ENCODE data around the gene MYO15B. TPM values are rescaled to one million over a fixed set of nuclear protein-coding genes. Genes with fewer than 3 reads are reported as not detected.

MYO15B gene
- total and polyA plus RNA-seq, 2 of the 13 experiments (the other 11 are each of a cell fraction or from before 2014, with no cell fraction given), result 2.8 to 8.1 TPM

- peak; percentile 32 for TF ChIP-seq NR2C2 (CRISPR knock-in tag; IDR thresholded peaks at IDR 0.05; ENCODE audit: borderline replicate concordance)
- peak; percentile 78 for TF ChIP-seq ASH2L (IDR thresholded peaks at IDR 0.05; ENCODE audit: insufficient read length, low read depth, low read length)
- no peak for TF ChIP-seq ETS1 (CRISPR knock-in tag; IDR thresholded peaks at IDR 0.05)
- no peak for TF ChIP-seq HMG20B (CRISPR knock-in tag; conservative IDR thresholded peaks at IDR 0.05)
- no peak for TF ChIP-seq ZNF746 (CRISPR knock-in tag; IDR thresholded peaks at IDR 0.05)
- 0 out of 2 replicates have a peak, but pooled peaks have one; percentile 48 for TF ChIP-seq ZNF747 (CRISPR knock-in tag; IDR thresholded peaks at IDR 0.05; ENCODE audit: borderline replicate concordance)
- TF ChIP-seq ERF (CRISPR knock-in tag; IDR thresholded peaks at IDR 0.05), result peak; percentile 65
- TF ChIP-seq LCORL (IDR thresholded peaks at IDR 0.05), result no peak
- peak; percentile 71; the same call in 1 of the 2 replicates for TF ChIP-seq LCORL (CRISPR knock-in tag; IDR thresholded peaks at IDR 0.05)
- peak; percentile 88 for TF ChIP-seq MYC (CRISPR knock-in tag; IDR thresholded peaks at IDR 0.05; ENCODE audit: borderline replicate concordance)
- TF ChIP-seq XBP1 (CRISPR knock-in tag; IDR thresholded peaks at IDR 0.05), result peak; percentile 48; the same call in 1 of the 2 replicates
- TF ChIP-seq ZSCAN9 (CRISPR knock-in tag; IDR thresholded peaks at IDR 0.05; ENCODE audit: borderline replicate concordance), result no peak; the same call in 1 of the 2 replicates
- no peak for TF ChIP-seq MYPOP (CRISPR knock-in tag; IDR thresholded peaks at IDR 0.05)
- TF ChIP-seq ZNF577 (CRISPR knock-in tag; IDR thresholded peaks at IDR 0.05; ENCODE audit: borderline replicate concordance, low read depth), result no peak
- peak; percentile 94 for TF ChIP-seq ZNF567 (CRISPR knock-in tag; IDR thresholded peaks at IDR 0.05; ENCODE audit: borderline replicate concordance)
- TF ChIP-seq ZNF766 (CRISPR knock-in tag; IDR thresholded peaks at IDR 0.05; ENCODE audit: borderline replicate concordance), result 0 out of 2 replicates have a peak, but pooled peaks have one; percentile 58
- TF ChIP-seq PHF8 (CRISPR knock-in tag; IDR thresholded peaks at IDR 0.05), result peak; percentile 79
- TF ChIP-seq REXO4 (CRISPR knock-in tag; IDR thresholded peaks at IDR 0.05; ENCODE audit: borderline replicate concordance), result no peak
- TF ChIP-seq BHLHE40 (IDR thresholded peaks at IDR 0.05; ENCODE audit: low read length), result 0 out of 2 replicates have a peak, but pooled peaks have one; percentile 36
- no peak for TF ChIP-seq NFRKB (IDR thresholded peaks at IDR 0.05)
- TF ChIP-seq CCAR2 (optimal IDR thresholded peaks at IDR 0.05; ENCODE audit: low read depth, low read length), result no peak
- peak; percentile 71; the same call in 1 of the 2 replicates for TF ChIP-seq BORCS8-MEF2B (CRISPR knock-in tag; IDR thresholded peaks at IDR 0.05)
- 0 out of 2 replicates have a peak, but pooled peaks have one; percentile 62 for TF ChIP-seq ZBTB44 (CRISPR knock-in tag; IDR thresholded peaks at IDR 0.05)
- TF ChIP-seq MTF2 (CRISPR knock-in tag; IDR thresholded peaks at IDR 0.05; ENCODE audit: borderline replicate concordance), result no peak
- no peak for TF ChIP-seq ZNF546 (CRISPR knock-in tag; conservative IDR thresholded peaks at IDR 0.05)
- TF ChIP-seq MIER3 (CRISPR knock-in tag; IDR thresholded peaks at IDR 0.05; ENCODE audit: borderline replicate concordance), result peak; percentile 20; the same call in 1 of the 2 replicates
- TF ChIP-seq RXRA (CRISPR knock-in tag; IDR thresholded peaks at IDR 0.05), result peak; percentile 53; the same call in 1 of the 2 replicates
- no peak for TF ChIP-seq ZNF510 (CRISPR knock-in tag; IDR thresholded peaks at IDR 0.05; ENCODE audit: low read depth)
- TF ChIP-seq ZNF7 (CRISPR knock-in tag; IDR thresholded peaks at IDR 0.05), result no peak
Measured at GRCh38 chr17:75645889-75646637, 58.5 kb downstream of the MYO15B start (continued).

Measured in HepG2 (cell line).